ENCODE data around the gene ZNF256. TPM values are rescaled to one million over a fixed set of nuclear protein-coding genes. Genes with fewer than 3 reads are reported as not detected.

Gene ZNF256
- total and polyA plus RNA-seq, 4 donors: 2.5 to 8.1 (median 3.8) TPM

GRCh38 chr19:57941593-57941992, 5.9 kb downstream of the ZNF256 start:
- Histone ChIP-seq H3K4me3 (no peak overlapping the region), H3K9ac (ENCODE audit: insufficient read depth in 1 of 2, low read length in 2 of 2) (no peak overlapping the region), H3K4me1 (ENCODE audit: control insufficient read depth in 5 of 5, insufficient read depth in 5 of 5, low read length in 5 of 5) (peaks cover 0 to 5% (median 3%) of the 10 kb centered on the region in 5 donors), H3K27ac (ENCODE audit: low read depth in 1 of 2, low read length in 1 of 2) (no peak overlapping the region), H3K9me3 (ENCODE audit: control insufficient read depth in 4 of 4, insufficient read depth in 3 of 4, low read length in 3 of 4) (peaks cover 0 to 58% (median 34%) of the 10 kb centered on the region in 4 donors), H3K36me3 (ENCODE audit: control insufficient read depth in 4 of 4, insufficient read depth in 4 of 4, low read length in 4 of 4) (peaks cover 28 to 53% (median 41%) of the 10 kb centered on the region in 4 donors), H3K27me3 (ENCODE audit: control insufficient read depth in 3 of 3, insufficient read depth in 3 of 3, low read length in 2 of 3) (no peaks in the 10 kb centered on the region)
- TF ChIP-seq, protein P1, sequence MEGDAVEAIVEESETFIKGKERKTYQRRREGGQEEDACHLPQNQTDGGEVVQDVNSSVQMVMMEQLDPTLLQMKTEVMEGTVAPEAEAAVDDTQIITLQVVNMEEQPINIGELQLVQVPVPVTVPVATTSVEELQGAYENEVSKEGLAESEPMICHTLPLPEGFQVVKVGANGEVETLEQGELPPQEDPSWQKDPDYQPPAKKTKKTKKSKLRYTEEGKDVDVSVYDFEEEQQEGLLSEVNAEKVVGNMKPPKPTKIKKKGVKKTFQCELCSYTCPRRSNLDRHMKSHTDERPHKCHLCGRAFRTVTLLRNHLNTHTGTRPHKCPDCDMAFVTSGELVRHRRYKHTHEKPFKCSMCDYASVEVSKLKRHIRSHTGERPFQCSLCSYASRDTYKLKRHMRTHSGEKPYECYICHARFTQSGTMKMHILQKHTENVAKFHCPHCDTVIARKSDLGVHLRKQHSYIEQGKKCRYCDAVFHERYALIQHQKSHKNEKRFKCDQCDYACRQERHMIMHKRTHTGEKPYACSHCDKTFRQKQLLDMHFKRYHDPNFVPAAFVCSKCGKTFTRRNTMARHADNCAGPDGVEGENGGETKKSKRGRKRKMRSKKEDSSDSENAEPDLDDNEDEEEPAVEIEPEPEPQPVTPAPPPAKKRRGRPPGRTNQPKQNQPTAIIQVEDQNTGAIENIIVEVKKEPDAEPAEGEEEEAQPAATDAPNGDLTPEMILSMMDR (IDR thresholded peaks at IDR 0.05; ENCODE audit: control extremely low read depth, extremely low read depth): no peak
- DNase-seq (no peak), ATAC-seq (ENCODE audit: insufficient read depth, low FRiP score) (no peak)
- 96 to 99% methylated on average over 3 of the region's 3 CpGs for WGBS, 2 donors

DNA sequence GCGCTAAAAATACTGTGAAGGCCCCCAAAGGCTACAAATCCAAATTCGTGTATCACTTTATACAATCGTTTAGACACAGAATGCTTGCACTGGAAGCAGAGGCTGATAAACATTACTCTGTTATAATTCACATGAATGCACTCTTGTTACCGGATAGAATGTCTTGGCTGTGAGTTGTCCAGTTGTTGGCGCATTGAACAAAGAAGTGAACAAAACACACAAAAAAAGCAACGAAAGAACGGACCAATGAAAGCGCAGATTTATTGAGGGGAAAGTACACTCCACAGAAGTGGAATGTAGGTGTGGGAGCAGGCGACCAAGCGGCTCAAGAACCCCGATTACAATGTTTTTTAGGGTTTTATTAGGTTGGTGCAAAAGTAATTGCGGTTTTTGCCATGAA, 11.8 kb downstream of the ZNF256 start:
- Histone ChIP-seq H3K4me3 (no peak overlapping the region), H3K4me1 (ENCODE audit: control insufficient read depth in 5 of 5, insufficient read depth in 5 of 5, low read length in 5 of 5) (peaks cover 0 to 5% (median 3%) of the 10 kb centered on the region in 5 donors), H3K27ac (ENCODE audit: low read depth in 1 of 2, low read length in 1 of 2) (no peak overlapping the region), H3K9ac (ENCODE audit: insufficient read depth in 1 of 2, low read length in 2 of 2) (no peak overlapping the region), H3K9me3 (ENCODE audit: control insufficient read depth in 4 of 4, insufficient read depth in 3 of 4, low read length in 3 of 4) (peaks cover 0 to 49% (median 30%) of the 10 kb centered on the region in 4 donors), H3K27me3 (ENCODE audit: control insufficient read depth in 3 of 3, insufficient read depth in 3 of 3, low read length in 2 of 3) (no peaks in the 10 kb centered on the region), H3K36me3 (ENCODE audit: control insufficient read depth in 4 of 4, insufficient read depth in 4 of 4, low read length in 4 of 4) (peaks cover 3 to 36% (median 18%) of the 10 kb centered on the region in 4 donors)
- TF ChIP-seq, protein P1 (IDR thresholded peaks at IDR 0.05; ENCODE audit: control extremely low read depth, extremely low read depth): no peak
- DNase-seq: no peak
- WGBS, 2 donors: 91% methylated on average over 12 of the region's 12 CpGs
- no peak for ATAC-seq (ENCODE audit: insufficient read depth, low FRiP score)

DNA sequence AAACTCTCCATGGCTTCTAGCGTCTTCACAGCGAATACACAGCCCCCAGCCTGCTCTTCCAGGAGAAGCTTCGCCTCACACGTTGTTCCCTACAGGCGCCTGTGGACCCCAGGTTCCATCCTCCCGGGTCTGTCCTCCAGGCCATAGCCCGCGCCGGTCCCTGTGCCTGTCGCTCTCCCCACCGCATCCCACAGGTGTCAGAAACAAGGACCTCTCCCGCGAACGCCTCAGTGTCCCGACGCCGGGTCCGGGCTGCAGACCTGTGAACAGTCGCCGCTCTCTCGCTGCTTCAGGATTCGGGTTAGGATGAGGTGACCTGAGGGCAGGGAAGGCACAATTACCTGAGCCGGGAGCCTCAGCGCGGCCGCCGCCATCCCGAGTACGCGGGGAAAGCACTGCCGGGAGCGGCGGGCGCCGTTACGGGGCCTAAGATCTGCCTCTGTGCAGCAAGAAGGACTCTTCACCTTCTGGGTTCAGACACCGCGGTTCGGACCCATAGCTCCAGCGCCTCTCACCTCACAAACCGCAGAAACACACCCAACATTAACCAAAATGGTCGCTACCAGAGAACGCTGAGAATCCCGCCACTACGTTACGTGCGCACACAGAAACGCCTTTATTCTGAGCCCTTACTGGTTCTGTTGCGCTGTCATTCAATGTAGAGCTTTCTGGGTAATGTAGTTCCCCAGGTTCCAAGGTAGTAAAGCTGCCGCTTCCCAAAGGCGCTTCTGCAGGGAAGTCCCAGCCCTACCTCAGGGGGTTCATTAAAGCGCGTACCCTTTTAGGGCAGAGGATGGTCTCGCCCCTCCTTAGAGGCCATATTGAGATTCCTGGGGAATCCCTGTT, 12.5 kb downstream of the ZNF256 start, which contains the start of gene ZNF418:
Gene ZNF418, minus strand, starts transcription at position 583 of the 846 bp plus-strand sequence. CDS start 1,580 bp downstream, outside the sequence.
- TF ChIP-seq, protein P1 (IDR thresholded peaks at IDR 0.05; ENCODE audit: control extremely low read depth, extremely low read depth): no peak
- Histone ChIP-seq H3K9ac (ENCODE audit: insufficient read depth in 1 of 2, low read length in 2 of 2) (peak within 1 kb of the TSS; percentile 57 to 83), H3K36me3 (ENCODE audit: control insufficient read depth in 4 of 4, insufficient read depth in 4 of 4, low read length in 4 of 4) (peaks cover 3 to 43% (median 20%) of the 10 kb centered on the region in 4 donors), H3K9me3 (ENCODE audit: control insufficient read depth in 4 of 4, insufficient read depth in 3 of 4, low read length in 3 of 4) (peaks cover 0 to 54% (median 33%) of the 10 kb centered on the region in 4 donors), H3K4me1 (ENCODE audit: control insufficient read depth in 5 of 5, insufficient read depth in 5 of 5, low read length in 5 of 5) (peaks cover 0 to 5% (median 3%) of the 10 kb centered on the region in 5 donors), H3K4me3 (peak within 1 kb of the TSS; percentile 81), H3K27ac (ENCODE audit: low read depth in 1 of 2, low read length in 1 of 2) (peak within 1 kb of the TSS; percentile 48 to 67), H3K27me3 (ENCODE audit: control insufficient read depth in 3 of 3, insufficient read depth in 3 of 3, low read length in 2 of 3) (no peaks in the 10 kb centered on the region)
- 4 to 5% methylated on average over 54 of the region's 54 CpGs for WGBS, 2 donors
- ATAC-seq (ENCODE audit: insufficient read depth, low FRiP score) (peak; percentile 90), DNase-seq (peak; percentile 83 to 95 (median 93))

Data from lung (tissue), 12 donors.